Skeletal muscle cell (primary cell): ENCODE data around the gene SEC24B.
"Not testable (repeated sequence)": the region's sequence is repeated elsewhere in the genome, so short reads cannot be mapped to it uniquely, and the experiment has no call there.

ENCODE experiments used
- DNase-seq: peaks from one replicate; pipeline ENCODE4 v3.0.0-alpha.2; 2010; ENCODE audit warnings: low read depth
- H3K4me3 ChIP-seq: 2 replicates; pipeline ENCODE4 v1.5.1; 2011; ENCODE audit warnings: low read depth, mild to moderate bottlenecking, control low read depth, low read length, moderate library complexity

SEC24B gene

DNA sequence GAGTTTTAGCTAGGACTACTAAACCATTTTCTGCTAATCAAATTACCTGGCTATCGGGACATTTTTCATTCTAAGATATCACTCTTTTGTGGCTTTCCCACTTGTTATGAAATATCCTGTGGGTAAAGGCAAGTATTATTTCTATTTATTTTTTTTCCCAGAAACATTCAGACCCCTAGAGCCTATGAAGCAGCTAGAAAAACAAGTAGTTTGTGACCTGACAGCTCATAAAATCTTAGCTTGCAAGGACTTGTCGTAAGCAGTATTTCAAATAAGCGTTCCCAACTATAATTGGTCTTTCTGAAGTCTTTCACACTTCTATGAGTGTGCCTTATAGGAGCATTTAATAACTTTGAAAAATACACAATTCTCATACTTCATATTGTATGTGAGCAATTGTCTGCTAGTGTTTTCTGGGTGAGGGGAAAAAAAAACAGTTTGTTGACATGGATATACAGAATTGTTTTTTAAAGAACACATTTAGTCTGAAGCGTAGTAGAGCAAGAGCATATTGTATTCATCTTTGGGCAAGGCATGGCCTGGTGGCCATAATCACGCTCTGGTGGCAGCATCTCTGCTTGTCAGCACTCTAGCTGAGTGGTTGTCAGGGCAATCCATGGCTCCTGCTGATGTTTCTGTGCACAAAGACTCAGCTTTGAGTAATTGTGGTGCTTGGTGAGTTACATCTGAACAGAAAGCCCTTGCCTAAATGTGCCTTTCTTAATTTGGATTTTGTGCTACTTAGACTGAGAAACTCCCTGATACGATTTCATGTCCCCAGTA, 129.0 kb downstream of the SEC24B start:
- H3K4me3 ChIP-seq = no peak overlapping the region
- DNase-seq = no peak

DNA sequence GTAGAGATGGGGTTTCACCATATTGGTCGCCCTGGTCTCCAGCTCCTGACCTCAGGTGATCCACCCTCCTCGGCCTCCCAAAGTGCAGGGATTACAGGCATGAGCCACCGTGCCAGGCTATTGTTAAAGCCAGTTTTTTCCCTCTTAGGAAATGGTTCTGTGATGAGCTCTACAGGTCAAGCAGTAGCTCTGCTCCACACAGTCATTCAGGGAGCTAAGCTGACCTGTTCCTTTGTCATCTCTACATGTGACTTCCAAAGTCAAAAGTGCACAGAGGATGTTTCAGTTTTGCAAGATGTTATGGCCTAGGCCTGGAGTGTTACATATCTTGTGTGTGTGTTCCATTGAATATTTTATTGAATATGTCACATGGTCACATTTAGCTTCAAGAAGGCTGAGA, 137.9 kb downstream of the SEC24B start:
- no peak for DNase-seq
- no peak overlapping the region for H3K4me3 ChIP-seq

DNA sequence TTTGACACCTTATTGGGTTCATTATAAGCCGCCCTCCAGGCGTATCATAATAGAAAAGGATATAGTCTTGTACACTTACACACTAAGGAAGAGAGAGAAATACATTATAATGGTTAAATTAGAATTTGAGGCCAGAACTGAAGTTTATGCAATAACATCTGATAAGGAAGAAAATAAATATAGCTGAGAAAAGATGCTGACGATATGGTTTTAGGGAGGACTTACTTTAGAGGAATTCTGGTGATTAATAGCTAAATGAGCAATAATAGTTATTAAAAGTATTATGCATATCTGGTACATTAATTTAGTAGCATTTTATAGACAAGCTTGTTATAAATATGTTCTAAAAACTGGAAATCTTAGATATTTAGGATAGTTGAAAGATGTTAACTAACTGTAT, 138.5 kb downstream of the SEC24B start:
- no peak for DNase-seq
- H3K4me3 ChIP-seq = no peak overlapping the region

DNA sequence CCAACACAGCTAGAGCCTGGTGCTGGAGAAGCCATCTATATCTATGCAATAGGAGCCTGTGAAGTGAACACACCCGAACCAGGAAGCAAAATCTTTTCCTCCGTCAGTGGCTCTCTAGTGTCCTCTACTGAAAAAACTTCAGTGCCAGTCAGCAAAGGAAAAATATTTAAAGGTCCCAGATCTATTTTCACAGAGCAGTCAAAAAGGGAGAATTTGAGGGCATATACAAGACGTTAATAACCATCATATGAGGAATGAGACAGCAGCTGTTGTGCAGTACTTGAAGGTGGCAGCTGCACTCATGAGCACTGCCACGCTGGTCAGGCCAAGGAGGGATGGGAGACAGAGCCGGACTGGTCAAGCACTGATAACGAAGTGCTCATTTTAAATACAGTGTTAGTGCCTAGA, 140.8 kb downstream of the SEC24B start:
- H3K4me3 ChIP-seq = no peak overlapping the region
- DNase-seq = no peak

DNA sequence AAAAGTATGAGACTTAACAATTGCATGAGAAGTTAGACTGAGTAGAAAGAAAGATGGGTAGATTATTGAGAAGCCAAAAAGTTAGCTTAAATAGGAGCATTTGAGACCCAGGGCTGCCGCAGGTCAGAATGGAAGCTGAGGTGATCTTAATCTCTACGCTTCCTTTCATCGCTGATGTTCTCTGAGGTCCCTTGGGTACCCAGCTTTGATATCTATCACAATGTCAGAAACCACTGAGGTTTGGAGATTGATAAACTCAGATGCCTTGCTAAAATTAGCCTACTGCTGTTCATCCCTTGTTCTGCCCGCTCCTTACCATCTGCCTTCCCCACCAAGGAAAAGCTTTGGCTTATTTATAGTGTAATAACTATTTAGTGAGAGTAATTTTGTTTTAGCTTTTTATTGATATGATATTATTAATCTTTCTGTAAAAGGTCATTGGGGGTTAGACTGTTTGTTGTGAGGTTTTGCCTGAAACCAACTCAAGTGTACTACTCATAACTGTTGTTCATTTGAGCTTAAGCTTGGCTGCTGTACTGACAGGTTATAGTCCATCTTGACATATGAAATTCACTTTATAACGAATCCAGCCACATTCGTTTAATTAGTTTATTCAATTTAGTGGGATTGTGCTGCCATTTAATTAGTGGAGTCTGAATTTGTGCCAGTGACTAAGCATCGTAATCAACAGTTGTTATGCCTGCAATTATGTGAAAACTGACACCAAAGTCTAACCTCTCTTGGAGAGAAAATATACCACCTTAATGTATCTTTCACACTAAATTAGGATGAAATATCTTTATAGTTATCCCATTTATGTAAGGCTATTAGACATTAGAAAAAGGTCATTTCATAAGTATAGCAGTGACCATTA, 141.6 kb downstream of the SEC24B start:
- DNase-seq = no peak

DNA sequence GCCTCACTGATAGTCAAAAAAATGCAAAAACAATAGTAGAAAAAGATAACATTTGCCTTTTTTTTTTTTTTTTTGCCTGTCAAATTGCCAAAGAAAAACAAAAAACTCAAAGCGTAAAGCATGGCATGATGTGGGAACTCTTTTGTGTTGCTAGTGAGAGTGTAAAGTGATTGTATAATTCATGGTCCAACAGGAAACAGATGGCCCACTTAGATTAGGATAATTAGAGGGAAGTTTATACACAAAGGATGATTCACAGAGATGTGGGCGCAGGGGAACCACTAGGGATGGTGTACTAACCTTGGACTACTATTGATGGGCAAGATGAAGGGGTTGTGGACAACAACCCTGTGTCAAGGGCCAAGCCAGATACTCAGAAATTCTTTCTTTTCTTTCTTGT, 142.8 kb downstream of the SEC24B start:
- no peak for DNase-seq
- H3K4me3 ChIP-seq = no peak overlapping the region

More for the DNA sequence above, 141.6 kb downstream of the SEC24B start:
- H3K4me3 ChIP-seq = no peak overlapping the region

DNA sequence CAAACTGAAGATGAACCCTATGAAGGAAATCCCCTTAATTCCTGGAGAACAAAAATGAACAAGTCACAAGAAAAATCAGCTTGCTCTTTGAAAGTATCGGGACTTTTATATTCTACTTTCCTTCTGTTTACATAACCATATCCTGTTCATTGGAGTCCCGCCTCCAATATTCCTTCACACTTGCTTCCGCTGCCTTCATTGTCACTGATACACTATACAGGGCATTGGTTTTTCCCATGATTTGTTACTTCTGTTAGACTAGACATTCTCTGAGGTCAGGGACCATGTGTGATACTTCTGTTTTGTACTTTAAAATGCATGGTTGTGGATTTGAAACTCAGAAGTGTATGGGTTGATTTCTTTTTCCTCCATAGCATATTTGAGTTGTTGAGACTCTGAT, 145.2 kb downstream of the SEC24B start:
- H3K4me3 ChIP-seq = no peak overlapping the region
- DNase-seq = no peak

DNA sequence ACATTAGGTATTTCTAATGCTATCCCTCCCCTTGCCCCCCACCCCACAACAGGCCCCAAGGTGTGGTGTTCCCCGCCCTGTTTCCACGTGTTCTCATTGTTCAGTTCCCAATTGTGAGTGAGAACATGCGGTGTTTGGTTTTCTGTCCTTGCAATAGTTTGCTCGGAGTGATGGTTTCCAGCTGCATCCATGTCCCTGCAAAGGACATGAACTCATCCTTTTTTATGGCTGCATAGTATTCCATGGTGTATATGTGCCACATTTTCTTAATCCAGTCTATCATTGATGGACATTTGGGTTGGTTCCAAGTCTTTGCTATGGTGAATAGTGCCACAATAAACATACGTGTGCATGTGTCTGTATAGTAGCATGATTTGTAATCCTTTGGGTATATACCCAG, 146.4 kb downstream of the SEC24B start:
- DNase-seq, H3K4me3 ChIP-seq: not testable (repeated sequence)

DNA sequence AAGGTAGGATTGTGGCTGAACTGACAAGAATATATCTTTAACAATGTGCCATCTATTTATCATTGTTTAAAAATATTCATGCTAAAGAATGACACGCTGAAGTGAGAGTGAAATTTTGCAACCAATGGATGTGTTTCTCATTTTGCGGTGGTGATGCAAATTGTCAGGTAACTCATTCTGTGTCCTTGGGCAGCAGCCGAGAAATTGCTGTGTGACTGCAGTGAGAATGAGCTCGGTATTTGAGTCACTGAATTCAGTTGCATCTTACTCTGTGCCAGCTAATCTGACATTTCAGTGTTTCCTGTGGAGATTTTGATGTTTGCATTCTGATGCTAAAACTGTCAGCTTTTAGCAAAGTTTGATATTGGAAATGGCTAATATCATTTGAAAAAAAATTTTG, 154.6 kb downstream of the SEC24B start:
- no peak overlapping the region for H3K4me3 ChIP-seq
- DNase-seq = no peak

DNA sequence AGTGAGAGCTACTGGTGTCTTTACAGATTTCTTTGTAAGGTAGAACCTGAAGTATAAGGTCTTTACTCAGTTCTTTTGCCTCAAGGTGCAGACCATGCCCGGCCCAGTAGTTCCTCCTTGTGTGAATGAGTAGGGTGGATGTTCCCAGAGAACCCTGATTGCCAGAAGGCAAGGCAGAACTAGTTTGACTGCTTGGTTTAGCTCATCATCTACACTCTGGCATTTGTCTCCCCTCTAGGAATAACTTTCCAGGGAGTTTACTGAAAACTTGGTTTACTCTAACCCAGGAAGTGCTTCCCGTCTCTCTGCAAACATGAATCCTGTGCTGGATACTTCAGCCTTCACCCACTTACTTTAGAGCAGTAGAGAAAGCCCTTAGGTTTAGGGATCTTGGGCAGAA, 155.5 kb downstream of the SEC24B start:
- DNase-seq = no peak
- H3K4me3 ChIP-seq = no peak overlapping the region

DNA sequence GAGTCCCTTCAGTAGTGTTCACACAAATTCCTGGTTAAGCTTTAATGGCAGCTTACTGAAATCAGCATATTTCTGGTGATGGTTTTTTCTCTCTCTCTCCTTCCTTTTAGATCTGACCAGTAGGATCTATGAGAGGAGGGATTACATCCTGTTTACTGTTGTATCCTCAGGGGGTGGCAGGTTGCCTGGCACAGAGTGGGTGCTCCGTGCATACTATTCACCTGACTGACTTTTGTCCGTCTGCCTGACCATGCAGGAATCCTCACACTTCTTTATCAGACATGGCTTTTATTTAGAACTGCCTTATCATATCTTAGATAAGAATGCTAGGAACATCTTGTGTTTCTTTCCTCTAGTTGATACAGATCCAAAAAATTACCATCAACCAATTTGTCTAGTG, 156.0 kb downstream of the SEC24B start:
- no peak for DNase-seq
- no peak overlapping the region for H3K4me3 ChIP-seq
